Trophoblast cell (in vitro differentiated cells and primary cell): ENCODE data around the gene SPATA25.

Experiments used
- DNase-seq, 2 donors: peaks; one replicate each; pipeline ENCODE4 v3.0.0-alpha.2; 2016
- H2AFZ ChIP-seq: 2 replicates; pipeline ENCODE4 v1.6.1; 2013; ENCODE audit warnings: low read length, moderate library complexity, mild to moderate bottlenecking; ENCODE audit not compliant: insufficient read depth, poor library complexity
- H2AK5ac ChIP-seq: 2 replicates; pipeline ENCODE4 v1.6.1; 2013; ENCODE audit warnings: mild to moderate bottlenecking, low read length
- H2BK120ac ChIP-seq: 2 replicates; pipeline ENCODE4 v1.6.1; 2013; ENCODE audit warnings: low read length, mild to moderate bottlenecking, moderate library complexity; ENCODE audit not compliant: insufficient read depth, poor library complexity
- H2BK12ac ChIP-seq: 2 replicates; pipeline ENCODE4 v1.6.1; 2013; ENCODE audit warnings: mild to moderate bottlenecking, low read length, moderate library complexity
- H2BK5ac ChIP-seq: 2 replicates; pipeline ENCODE4 v1.6.1; 2013; ENCODE audit warnings: low read length, low read depth, moderate library complexity, mild to moderate bottlenecking; ENCODE audit not compliant: poor library complexity
- H3K14ac ChIP-seq: 2 replicates; pipeline ENCODE4 v1.6.1; 2013; ENCODE audit warnings: mild to moderate bottlenecking, low read length
- H3K18ac ChIP-seq: 2 replicates; pipeline ENCODE4 v1.6.1; 2013; ENCODE audit warnings: mild to moderate bottlenecking, low read length
- H3K23ac ChIP-seq: 2 replicates; pipeline ENCODE4 v1.6.1; 2013; ENCODE audit warnings: low read length
- H3K27ac ChIP-seq: 2 replicates; pipeline ENCODE4 v1.5.1; 2013; ENCODE audit warnings: low read depth, mild to moderate bottlenecking, inconsistent platforms, low read length, moderate library complexity
- H3K27me3 ChIP-seq: 2 replicates; pipeline ENCODE4 v1.6.1; 2013; ENCODE audit warnings: inconsistent platforms, mild to moderate bottlenecking, low read length, moderate library complexity; ENCODE audit not compliant: insufficient read depth
- H3K36me3 ChIP-seq, 2 experiments: 1 replicate in 1 of 2; 2 replicates in 1 of 2; pipeline ENCODE4 v1.6.1; 2013; ENCODE audit warnings: low read length in 2 of 2, mild to moderate bottlenecking in 2 of 2, moderate library complexity in 1 of 2; ENCODE audit not compliant: insufficient read depth in 2 of 2, control insufficient read depth in 1 of 2
- H3K4ac ChIP-seq: 2 replicates; pipeline ENCODE4 v1.6.1; 2013; ENCODE audit warnings: low read depth, mild to moderate bottlenecking, low read length, moderate library complexity
- H3K4me1 ChIP-seq, 2 experiments: 1 replicate in 1 of 2; 2 replicates in 1 of 2; pipeline ENCODE4 v1.6.1; 2013; ENCODE audit warnings: low read length in 2 of 2, mild to moderate bottlenecking in 2 of 2, moderate library complexity in 1 of 2; ENCODE audit not compliant: insufficient read depth in 2 of 2, control insufficient read depth in 1 of 2
- H3K4me2 ChIP-seq: 2 replicates; pipeline ENCODE4 v1.6.1; 2013; ENCODE audit warnings: inconsistent platforms, mild to moderate bottlenecking, low read length, moderate library complexity
- H3K4me3 ChIP-seq: 2 replicates; pipeline ENCODE4 v1.5.1; 2013; ENCODE audit warnings: mild to moderate bottlenecking, low read depth, low read length, inconsistent platforms
- H3K79me1 ChIP-seq: one replicate; pipeline ENCODE4 v1.6.1; 2013; ENCODE audit warnings: low read length
- H3K79me2 ChIP-seq: 2 replicates; pipeline ENCODE4 v1.6.1; 2013; ENCODE audit warnings: low read length, mild to moderate bottlenecking; ENCODE audit not compliant: control insufficient read depth, insufficient read depth, poor library complexity
- H3K9ac ChIP-seq: 2 replicates; pipeline ENCODE4 v1.6.1; 2013; ENCODE audit warnings: mild to moderate bottlenecking, low read length
- H3K9me3 ChIP-seq: 2 replicates; pipeline ENCODE4 v1.6.1; 2013; ENCODE audit warnings: low read depth, mild to moderate bottlenecking, control low read depth, inconsistent platforms, low read length; ENCODE audit not compliant: insufficient read depth
- H4K12ac ChIP-seq: 2 replicates; pipeline ENCODE4 v1.6.1; 2013; ENCODE audit warnings: low read depth, mild to moderate bottlenecking, low read length, moderate library complexity
- H4K8ac ChIP-seq: 2 replicates; pipeline ENCODE4 v1.6.1; 2013; ENCODE audit warnings: low read depth, mild to moderate bottlenecking, low read length, moderate library complexity
- H4K91ac ChIP-seq: one replicate; pipeline ENCODE4 v1.6.1; 2013; ENCODE audit warnings: low read depth, mild to moderate bottlenecking, low read length, moderate library complexity
- WGBS: extraction: QIAGEN DNeasy Blood & Tissue Kit; methylation state at CpG from one replicate; pipeline ENCODE4 v1.1.7; 2013; ENCODE audit warnings: missing lambda C conversion rate; ENCODE audit not compliant: insufficient read length, insufficient coverage; ENCODE audit errors: extremely low coverage; 5-methylcytosine and 5-hydroxymethylcytosine counted together

Gene SPATA25

GRCh38 chr20:45848969-45849582, 38.3 kb downstream of the SPATA25 start:
- Histone ChIP-seq H2AFZ (no peak overlapping the region), H3K27ac (no peak overlapping the region), H2BK5ac (no peak overlapping the region), H3K14ac (no peak overlapping the region), H3K79me2 (no peaks in the 10 kb centered on the region), H3K36me3 (peaks cover 10 to 14% of the 10 kb centered on the region in 2 experiments), H3K18ac (no peak overlapping the region), H2BK12ac (no peak overlapping the region), H3K4ac (no peak overlapping the region), H3K79me1 (no peaks in the 10 kb centered on the region), H3K4me1 (no peaks in the 10 kb centered on the region), H2AK5ac (no peak overlapping the region), H3K4me2 (no peak overlapping the region), H2BK120ac (no peak overlapping the region), H3K9me3 (no peaks in the 10 kb centered on the region), H4K91ac (no peak overlapping the region), H4K8ac (no peak overlapping the region), H3K9ac (no peak overlapping the region), H3K23ac (no peak overlapping the region), H3K4me3 (no peak overlapping the region), H4K12ac (no peak overlapping the region), H3K27me3 (no peaks in the 10 kb centered on the region)
- DNase-seq, result no peak
- no CpG with 5 or more reads among the region's 8 CpGs for WGBS

GRCh38 chr20:45848421-45848820, 39.0 kb downstream of the SPATA25 start:
- Histone ChIP-seq H3K18ac (no peak overlapping the region), H3K27me3 (no peaks in the 10 kb centered on the region), H3K9me3 (no peaks in the 10 kb centered on the region), H3K27ac (no peak overlapping the region), H2BK5ac (no peak overlapping the region), H2AK5ac (no peak overlapping the region), H3K14ac (no peak overlapping the region), H2AFZ (no peak overlapping the region), H3K4ac (no peak overlapping the region), H2BK12ac (no peak overlapping the region), H3K4me2 (no peak overlapping the region), H2BK120ac (no peak overlapping the region), H3K36me3 (peaks cover 17 to 21% of the 10 kb centered on the region in 2 experiments), H4K8ac (no peak overlapping the region), H4K12ac (no peak overlapping the region), H3K79me2 (no peaks in the 10 kb centered on the region), H3K79me1 (no peaks in the 10 kb centered on the region), H3K9ac (no peak overlapping the region), H3K23ac (no peak overlapping the region), H4K91ac (no peak overlapping the region), H3K4me1 (no peaks in the 10 kb centered on the region), H3K4me3 (no peak overlapping the region)
- WGBS, result no CpG with 5 or more reads among the region's 8 CpGs
- DNase-seq, result no peak

GRCh38 chr20:45845452-45845851, 42.0 kb downstream of the SPATA25 start:
- Histone ChIP-seq H3K4me1 (no peaks in the 10 kb centered on the region), H3K14ac (no peak overlapping the region), H3K9me3 (no peaks in the 10 kb centered on the region), H3K4ac (no peak overlapping the region), H3K79me1 (no peaks in the 10 kb centered on the region), H2BK5ac (no peak overlapping the region), H3K4me2 (no peak overlapping the region), H3K4me3 (no peak overlapping the region), H4K12ac (no peak overlapping the region), H3K23ac (no peak overlapping the region), H3K79me2 (no peaks in the 10 kb centered on the region), H4K91ac (no peak overlapping the region), H4K8ac (no peak overlapping the region), H3K9ac (no peak overlapping the region), H2BK120ac (no peak overlapping the region), H2BK12ac (no peak overlapping the region), H2AK5ac (no peak overlapping the region), H3K36me3 (peaks cover 37 to 42% of the 10 kb centered on the region in 2 experiments), H2AFZ (no peak overlapping the region), H3K18ac (no peak overlapping the region), H3K27ac (no peak overlapping the region), H3K27me3 (no peaks in the 10 kb centered on the region)
- no peak for DNase-seq

GRCh38 chr20:45843506-45843905, 43.9 kb downstream of the SPATA25 start:
- no CpG with 5 or more reads among the region's 14 CpGs for WGBS
- no peak overlapping the region for H3K9ac ChIP-seq

More at GRCh38 chr20:45843506-45843905, 43.9 kb downstream of the SPATA25 start:
- H3K9me3 ChIP-seq, result no peaks in the 10 kb centered on the region
- no peak overlapping the region for H2AK5ac ChIP-seq
- no peak overlapping the region for H4K12ac ChIP-seq
- H3K79me2 ChIP-seq, result no peaks in the 10 kb centered on the region
- peaks cover 40 to 46% of the 10 kb centered on the region in 2 experiments for H3K36me3 ChIP-seq
- no peak overlapping the region for H2BK5ac ChIP-seq
- H4K91ac ChIP-seq, result no peak overlapping the region
- no peaks in the 10 kb centered on the region for H3K4me1 ChIP-seq
- H4K8ac ChIP-seq, result no peak overlapping the region
- no peak overlapping the region for H2AFZ ChIP-seq
- H3K4me3 ChIP-seq, result no peak overlapping the region
- no peak overlapping the region for H2BK12ac ChIP-seq
- no peak overlapping the region for H3K4ac ChIP-seq
- H3K23ac ChIP-seq, result no peak overlapping the region
- H3K18ac ChIP-seq, result no peak overlapping the region
- H3K4me2 ChIP-seq, result no peak overlapping the region
- no peaks in the 10 kb centered on the region for H3K79me1 ChIP-seq
- DNase-seq, result no peak
- H3K14ac ChIP-seq, result no peak overlapping the region
- no peaks in the 10 kb centered on the region for H3K27me3 ChIP-seq
- H2BK120ac ChIP-seq, result no peak overlapping the region
- no peak overlapping the region for H3K27ac ChIP-seq
